Uterus (tissue), 4 donors: ENCODE results near the gene PRRT3. TPM values are rescaled to one million over a fixed set of nuclear protein-coding genes. Genes with fewer than 3 reads are reported as not detected.
A peak's percentile ranks its signal among the peaks of the same experiment; 100 is the strongest.

Experiments
- DNase-seq, 2 donors: peaks; one replicate each; pipeline ENCODE4 v3.0.0-alpha.2; 2019 to 2020
- H3K27ac ChIP-seq, 2 donors: fragments of 200-600 bp; sonication (generic); 1 replicate in 1 of 2; 2 replicates in 1 of 2; pipeline ENCODE4 v1.5.1; 2016 to 2018
- H3K27me3 ChIP-seq, 2 donors: fragments of 200-600 bp; sonication (generic); one replicate each; pipeline ENCODE4 v1.5.1; 2018 to 2019; ENCODE audit warnings: control low read depth in 1 of 2
- H3K36me3 ChIP-seq, 2 donors: fragments of 200-600 bp; sonication (generic); one replicate each; pipeline ENCODE4 v1.5.1; 2019; ENCODE audit warnings: control low read depth in 1 of 2
- H3K4me1 ChIP-seq, 2 donors: fragments of 200-600 bp; sonication (generic); one replicate each; pipeline ENCODE4 v1.5.1; 2018 to 2019; ENCODE audit warnings: control low read depth in 1 of 2
- H3K4me3 ChIP-seq, 2 donors: fragments of 200-600 bp; sonication (generic); 1 replicate in 1 of 2; 2 replicates in 1 of 2; pipeline ENCODE4 v1.5.1; 2018 to 2019; ENCODE audit warnings: mild to moderate bottlenecking in 1 of 2
- H3K9me3 ChIP-seq, 2 donors: fragments of 200-600 bp; sonication (generic); one replicate each; pipeline ENCODE4 v1.5.1; 2019; ENCODE audit warnings: control low read depth in 1 of 2
- CTCF ChIP-seq, 4 experiments: fragments of 200-600 bp in 2 of 4; fragments of 450-650 bp in 2 of 4; sonication (generic) in 2 of 4; IDR thresholded peaks; one replicate each; pipeline ENCODE4 v1.5.1; 2016 to 2019; ENCODE audit warnings: antibody characterized with exemption in 4 of 4, mild to moderate bottlenecking in 2 of 4, moderate library complexity in 1 of 4
- POLR2A ChIP-seq, 2 donors: fragments of 450-650 bp; IDR thresholded peaks; one replicate each; pipeline ENCODE4 v1.6.1; 2016; ENCODE audit warnings: antibody characterized with exemption in 2 of 2, mild to moderate bottlenecking in 1 of 2, moderate library complexity in 1 of 2
- intact Hi-C: fragments of 100-400 bp; cut with DNase I; formaldehyde crosslinking; loops from one replicate; pipeline ENCODE4 v1.15.1; 2023; ENCODE audit warnings: low total_unique reads
- total RNA-seq, 4 donors: library from RNA; depleted of rRNA in 3 of 4; stranded (reverse); fragments of >200 nt in 3 of 4; gene quantifications; one replicate each; pipeline versions ENCODE4 v1.1.0 to v1.2.4, GENCODE V29; 2014 to 2023
- donor health status: DM: yes; HTN: yes; CAD: no.

PRRT3 gene
- total RNA-seq, 4 donors from 2014 or later = 0.51 to 8.2 (median 2.2) TPM

GRCh38 chr3:9909221-9910013, 42.8 kb downstream of the PRRT3 start:
- no peak for DNase-seq
- H3K36me3 ChIP-seq = no peaks in the 10 kb centered on the region
- peaks cover 0 to 3% of the 10 kb centered on the region in 2 donors for H3K4me1 ChIP-seq
- no peak for TF ChIP-seq POLR2A (IDR thresholded peaks at IDR 0.05)
- TF ChIP-seq CTCF (IDR thresholded peaks at IDR 0.05) = no peak
- no peaks in the 10 kb centered on the region for H3K27me3 ChIP-seq
- H3K4me3 ChIP-seq = no peak overlapping the region
- H3K27ac ChIP-seq = no peak overlapping the region
- intact Hi-C loops = loop anchor here (10.0 kb wide), 1 partner anchor 45 kb away; no protein-coding TSS in a partner anchor
- no peaks in the 10 kb centered on the region for H3K9me3 ChIP-seq

GRCh38 chr3:9908286-9908685, 43.9 kb downstream of the PRRT3 start:
- Histone ChIP-seq H3K27me3 (no peaks in the 10 kb centered on the region), H3K4me1 (no peaks in the 10 kb centered on the region), H3K9me3 (no peaks in the 10 kb centered on the region), H3K4me3 (no peak overlapping the region), H3K27ac (no peak overlapping the region), H3K36me3 (no peaks in the 10 kb centered on the region)
- TF ChIP-seq POLR2A (IDR thresholded peaks at IDR 0.05) (no peak), CTCF (IDR thresholded peaks at IDR 0.05) (no peak)
- DNase-seq = no peak
- intact Hi-C loops = no loop called here

GRCh38 chr3:9906480-9906879, 45.7 kb downstream of the PRRT3 start:
- intact Hi-C loops = no loop called here
- no peak for DNase-seq
- H3K27me3 ChIP-seq = no peaks in the 10 kb centered on the region
- H3K36me3 ChIP-seq = no peaks in the 10 kb centered on the region
- no peak overlapping the region for H3K27ac ChIP-seq
- TF ChIP-seq POLR2A (IDR thresholded peaks at IDR 0.05) (no peak), CTCF (IDR thresholded peaks at IDR 0.05) (no peak)
- no peaks in the 10 kb centered on the region for H3K9me3 ChIP-seq
- no peak overlapping the region for H3K4me3 ChIP-seq
- H3K4me1 ChIP-seq = no peaks in the 10 kb centered on the region

- no peak for TF ChIP-seq POLR2A (IDR thresholded peaks at IDR 0.05)
- no peak for TF ChIP-seq CTCF (IDR thresholded peaks at IDR 0.05)
- no peaks in the 10 kb centered on the region for H3K9me3 ChIP-seq
- H3K4me3 ChIP-seq = no peak overlapping the region
- no peak for DNase-seq
- no peak overlapping the region for H3K27ac ChIP-seq
- intact Hi-C loops = no loop called here
- no peaks in the 10 kb centered on the region for H3K36me3 ChIP-seq
- no peaks in the 10 kb centered on the region for H3K4me1 ChIP-seq
- no peaks in the 10 kb centered on the region for H3K27me3 ChIP-seq
These were observed 48.3 kb downstream of the PRRT3 start for GRCh38 chr3:9903904-9904303.

- Histone ChIP-seq H3K4me3 (no peak overlapping the region), H3K9me3 (no peaks in the 10 kb centered on the region), H3K27ac (peak overlapping the region; percentile 10 to 16), H3K36me3 (no peaks in the 10 kb centered on the region), H3K27me3 (no peaks in the 10 kb centered on the region), H3K4me1 (no peaks in the 10 kb centered on the region)
- no peak for DNase-seq
- TF ChIP-seq CTCF (IDR thresholded peaks at IDR 0.05) (no peak), POLR2A (IDR thresholded peaks at IDR 0.05) (no peak)
- intact Hi-C loops = no loop called here
These were observed 49.0 kb downstream of the PRRT3 start for GRCh38 chr3:9903238-9903624.
